OCI-M1 (cell line): ENCODE data around the gene KCNIP1.
"Not testable (repeated sequence)": the region's sequence is repeated elsewhere in the genome, so short reads cannot be mapped to it uniquely, and the experiment has no call there.

Source experiments
- DNase-seq: peaks from one replicate; lab custom pipeline; 2025; lab: John Stamatoyannopoulos, UW

Gene KCNIP1

DNA sequence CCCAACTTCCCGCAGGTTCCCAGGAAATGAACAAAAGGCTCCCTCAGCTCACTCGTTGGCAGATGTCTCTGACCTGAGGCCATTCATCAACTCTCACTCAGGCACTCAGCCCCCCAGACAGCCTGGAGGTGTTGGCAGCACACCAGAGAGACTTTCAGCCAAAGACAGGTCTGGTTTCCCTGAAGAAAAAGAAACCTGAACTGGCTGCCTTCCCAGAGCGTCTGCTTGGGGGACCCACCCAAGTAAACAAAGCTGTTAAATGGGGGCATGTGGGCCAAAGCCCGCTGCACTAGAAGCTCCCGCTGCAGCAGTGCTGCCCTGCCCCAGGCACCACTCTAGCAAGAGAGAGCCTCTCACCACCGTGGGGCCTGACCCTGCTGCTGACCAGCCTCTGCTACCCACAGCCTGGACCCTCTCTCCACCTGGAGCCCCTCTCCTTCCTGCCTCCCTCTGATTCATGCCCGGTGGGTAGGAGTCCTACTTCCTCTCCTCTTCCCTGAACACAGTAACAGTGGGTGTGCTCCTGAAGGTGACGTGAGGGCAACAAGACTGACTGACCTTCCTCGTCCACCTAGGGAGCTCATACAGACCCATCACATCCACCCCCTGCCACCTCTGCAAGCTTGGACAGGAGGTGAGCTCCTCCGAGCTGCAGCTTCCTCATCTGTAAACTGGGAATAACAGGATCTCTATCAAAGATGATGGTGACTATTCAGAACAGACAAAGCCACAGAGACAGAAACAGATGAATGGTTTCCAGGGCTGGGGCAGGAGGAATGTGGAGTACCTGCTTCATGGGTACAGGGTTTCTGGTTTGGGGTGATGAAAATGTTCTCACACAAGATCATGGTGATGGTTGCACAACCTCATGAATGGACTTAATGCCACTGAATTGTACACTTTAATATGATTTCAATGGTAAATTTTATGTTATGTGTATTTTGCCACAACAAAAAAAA is 248.7 kb downstream of the KCNIP1 start:
- DNase-seq: no peak

DNA sequence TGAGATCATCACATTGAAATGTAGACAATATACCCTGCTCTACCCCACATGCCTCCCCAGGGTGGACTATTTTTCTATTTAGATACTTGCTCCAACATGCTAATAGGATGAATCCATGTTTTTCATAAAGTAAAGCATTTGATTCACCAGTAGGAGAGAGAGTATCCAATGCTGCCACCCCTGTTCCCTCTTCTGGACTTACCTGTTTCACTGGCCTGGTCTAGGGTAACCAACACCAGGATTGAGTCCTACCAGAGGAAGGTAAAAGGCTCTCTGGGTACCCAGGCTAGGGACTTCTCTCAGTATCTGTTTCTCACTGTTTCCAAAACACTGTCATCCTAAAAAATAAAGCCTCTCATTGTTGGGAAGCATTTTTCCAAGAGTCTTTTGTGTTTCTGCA is 249.5 kb downstream of the KCNIP1 start:
- no peak for DNase-seq

DNA sequence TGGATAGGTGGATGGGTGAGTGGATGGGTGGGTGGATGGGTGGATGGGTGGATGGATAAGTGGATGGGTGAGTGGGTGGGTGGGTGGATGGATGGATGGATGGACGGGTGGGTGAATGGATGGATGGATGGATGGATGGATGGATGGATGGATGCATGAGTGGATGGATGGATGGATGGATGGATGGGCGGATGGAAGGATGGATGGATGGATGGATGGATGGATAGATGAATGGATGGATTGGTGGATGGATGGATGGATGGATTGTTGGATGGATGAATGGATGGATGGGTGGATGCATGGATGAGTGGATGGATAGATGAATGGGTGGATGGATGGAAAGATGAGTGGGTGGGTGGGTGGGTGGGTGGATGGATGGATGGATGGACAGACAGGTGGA is 250.7 kb downstream of the KCNIP1 start:
- not testable (repeated sequence) for DNase-seq

DNA sequence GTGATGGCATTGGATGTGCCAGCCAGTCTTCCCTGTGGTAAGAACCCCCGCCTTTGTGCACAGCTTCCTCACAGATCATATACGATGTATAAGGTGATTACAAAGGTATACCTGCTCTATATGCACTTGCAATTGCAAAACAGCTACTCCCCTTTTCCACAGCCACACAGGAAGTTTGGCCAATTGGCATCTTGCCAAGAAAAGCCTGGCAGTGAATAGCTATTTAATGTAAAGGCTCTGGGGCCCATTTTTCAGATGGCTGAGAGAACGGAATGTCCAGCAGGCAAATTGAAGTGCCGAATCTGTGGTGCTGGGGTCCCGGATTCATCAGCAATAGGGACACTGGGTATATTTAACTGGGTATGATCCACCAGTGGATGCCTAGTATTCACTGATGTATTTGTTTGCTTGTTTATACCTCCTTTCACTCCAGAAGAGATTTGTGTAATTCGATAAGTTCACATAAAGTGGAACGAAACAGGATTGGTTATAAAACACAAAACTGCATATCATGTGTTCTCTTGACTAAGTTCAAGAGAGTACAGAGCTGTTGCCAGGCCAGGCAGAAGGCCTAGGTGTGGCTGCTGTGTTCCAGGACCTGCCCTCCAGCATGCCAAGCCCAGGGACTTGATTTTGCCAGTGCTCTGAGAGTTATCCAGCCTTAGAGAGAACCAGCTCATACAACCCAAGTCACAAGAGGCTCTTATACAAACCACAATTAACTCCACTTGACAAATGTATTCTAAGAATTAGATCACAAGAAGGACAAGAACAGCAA is 252.0 kb downstream of the KCNIP1 start:
- DNase-seq: no peak

DNA sequence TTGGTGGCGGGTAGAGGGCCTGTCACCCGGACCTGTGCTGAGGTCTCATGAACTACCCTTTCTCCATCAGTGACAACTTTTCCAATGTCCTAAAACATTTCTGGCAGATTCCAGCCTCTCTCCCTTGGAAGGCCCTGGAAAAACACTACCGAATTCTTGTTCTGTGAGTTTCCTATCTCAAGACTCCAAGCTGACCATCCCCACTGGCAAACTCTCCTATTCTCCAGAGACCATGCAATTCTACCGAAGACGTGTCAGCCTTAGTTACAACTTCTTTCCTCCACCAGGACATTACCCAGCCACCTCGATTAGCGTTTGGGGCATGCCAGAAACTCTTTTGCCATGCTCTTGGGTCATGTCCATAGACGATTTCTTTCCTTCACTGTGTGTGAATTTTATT is 252.9 kb downstream of the KCNIP1 start:
- DNase-seq: no peak

DNA sequence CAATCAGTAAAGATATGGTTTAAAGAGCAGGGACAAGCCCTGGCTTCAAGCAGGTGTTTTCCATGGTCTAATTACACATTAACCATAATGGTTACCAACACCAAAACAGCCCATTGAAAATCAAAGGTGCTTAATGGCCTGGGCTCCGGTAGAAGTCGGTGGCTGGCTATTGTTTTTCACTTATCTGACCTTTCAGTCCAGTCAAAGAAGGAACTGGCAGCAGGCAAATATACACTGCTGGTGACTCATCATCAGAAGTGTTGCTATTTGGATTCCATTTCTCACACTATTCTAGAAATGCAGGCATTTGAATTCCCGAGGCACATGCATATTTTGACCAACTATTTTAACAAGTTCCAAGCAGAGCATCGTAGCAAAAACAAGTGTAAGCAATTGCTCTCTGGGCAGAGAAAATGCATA is 253.4 kb downstream of the KCNIP1 start:
- DNase-seq: peak; percentile 12

DNA sequence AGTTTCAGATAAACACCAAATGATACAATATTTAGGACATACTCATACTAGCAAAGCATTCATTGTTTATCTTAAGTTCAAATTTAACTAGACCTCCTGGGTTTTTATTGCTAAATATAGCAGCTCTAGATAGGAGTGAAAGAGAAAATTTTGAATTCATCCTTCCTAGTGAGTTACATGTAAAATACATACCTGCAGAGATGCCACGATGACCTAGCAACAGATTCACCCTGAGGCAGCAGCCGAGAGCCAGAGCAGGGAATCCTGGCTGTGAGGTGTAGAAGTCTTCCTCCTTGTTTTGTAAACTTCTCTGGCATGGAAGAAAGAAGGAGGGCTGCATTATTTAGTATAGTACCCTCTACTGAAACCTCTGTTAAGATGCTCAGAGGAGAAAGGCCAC is 253.8 kb downstream of the KCNIP1 start:
- no peak for DNase-seq

DNA sequence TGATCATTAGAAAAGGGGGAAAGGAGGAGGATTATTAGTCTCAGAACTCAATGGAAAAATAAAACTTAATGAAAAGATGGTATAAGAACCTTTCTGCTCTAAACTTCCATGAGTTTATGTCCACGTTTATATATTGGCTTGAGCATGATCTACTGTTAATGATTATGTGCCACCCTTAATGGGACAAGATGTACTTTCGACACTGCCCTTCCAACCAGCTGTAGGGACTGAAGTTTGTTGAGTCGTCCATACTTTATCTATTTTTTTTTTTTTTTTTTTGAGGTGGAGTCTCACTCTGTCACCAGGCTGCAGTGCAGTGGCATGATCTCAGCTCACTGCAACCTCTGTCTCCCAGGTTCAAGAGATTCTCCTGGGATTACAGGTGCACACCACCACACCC is 254.7 kb downstream of the KCNIP1 start:
- no peak for DNase-seq

DNA sequence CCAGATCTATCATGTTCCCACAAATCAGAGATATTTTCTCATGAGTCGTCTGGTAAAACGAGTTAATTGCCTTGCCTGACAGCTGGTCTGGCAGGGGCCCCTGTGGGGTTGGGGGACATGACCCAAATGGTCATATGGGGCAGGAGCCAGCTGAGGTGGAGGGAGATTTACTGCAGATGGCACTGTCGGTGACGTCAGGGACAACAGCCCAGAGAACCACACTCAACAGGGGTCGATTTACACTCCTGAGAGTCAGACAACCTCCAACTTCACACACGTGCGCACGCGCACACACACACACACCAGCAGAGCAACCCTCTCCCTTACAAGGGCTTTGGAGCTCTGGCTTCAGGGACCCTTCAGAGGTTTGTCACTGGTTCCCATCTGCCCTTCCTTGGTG is 256.3 kb downstream of the KCNIP1 start:
- no peak for DNase-seq

DNA sequence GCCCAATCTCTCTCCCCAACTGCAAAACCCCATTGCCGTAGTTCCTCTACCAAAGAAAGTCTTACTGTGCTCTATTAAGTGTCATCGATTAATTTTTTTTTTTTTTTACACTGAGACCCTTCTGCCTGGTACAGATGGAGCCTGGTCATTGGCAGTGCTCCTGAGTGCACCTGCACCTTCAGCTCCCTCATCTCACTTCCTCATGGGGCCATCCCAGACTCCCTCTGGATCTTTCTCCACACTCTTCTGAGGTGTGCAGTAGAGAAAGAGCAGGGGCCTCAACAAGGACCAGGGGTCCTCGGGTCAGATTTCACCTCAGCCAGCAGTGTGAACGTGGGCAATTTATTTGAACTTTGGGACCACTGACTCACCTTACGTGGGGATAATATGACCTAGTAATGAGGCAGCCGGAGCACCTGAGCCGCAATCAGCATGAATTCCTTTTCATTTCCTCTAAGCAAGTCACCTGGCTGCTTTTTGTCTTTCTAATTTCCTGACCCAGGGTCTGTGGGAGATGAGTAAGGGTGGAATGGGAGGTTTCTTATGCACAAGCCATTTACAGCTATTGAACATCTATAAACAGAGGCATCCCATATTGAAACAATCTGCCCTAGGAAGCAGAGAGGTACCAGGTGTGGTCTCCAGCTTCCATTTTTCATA is 257.4 kb downstream of the KCNIP1 start:
- DNase-seq: no peak

DNA sequence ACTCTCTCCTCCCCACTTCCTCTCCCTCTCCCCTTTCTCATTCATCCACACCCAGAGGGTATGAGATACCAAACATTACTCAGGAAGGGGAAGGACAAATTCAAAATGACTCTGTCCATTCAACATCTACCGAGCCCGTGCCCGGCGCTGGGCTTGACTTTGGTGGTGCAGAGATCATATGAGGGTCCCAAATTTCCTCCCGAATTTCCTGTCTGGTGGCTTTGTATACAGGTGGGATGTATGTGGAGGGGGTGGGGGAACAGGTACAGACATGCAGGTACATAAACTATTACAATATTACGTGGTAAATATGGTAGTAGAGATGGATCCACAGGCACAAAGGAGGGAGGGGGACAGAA is 257.9 kb downstream of the KCNIP1 start:
- DNase-seq: no peak

DNA sequence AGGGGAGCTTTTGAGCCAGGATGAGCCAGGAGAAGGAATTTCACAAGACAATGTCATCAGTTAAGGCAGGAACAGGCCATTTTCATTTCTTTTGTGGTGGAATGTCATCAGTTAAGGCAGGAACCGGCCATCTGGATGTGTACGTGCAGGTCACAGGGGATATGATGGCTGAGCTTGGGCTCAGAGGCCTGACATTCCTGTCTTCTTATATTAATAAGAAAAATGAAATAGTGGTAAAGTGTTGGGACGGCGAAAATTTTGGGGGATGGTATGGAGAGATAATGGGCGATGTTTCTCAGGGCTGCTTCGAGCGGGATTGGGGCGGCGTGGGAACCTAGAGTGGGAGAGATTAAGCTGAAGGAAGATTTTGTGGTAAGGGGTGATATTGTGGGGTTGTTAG is 258.5 kb downstream of the KCNIP1 start:
- DNase-seq: not testable (repeated sequence)

DNA sequence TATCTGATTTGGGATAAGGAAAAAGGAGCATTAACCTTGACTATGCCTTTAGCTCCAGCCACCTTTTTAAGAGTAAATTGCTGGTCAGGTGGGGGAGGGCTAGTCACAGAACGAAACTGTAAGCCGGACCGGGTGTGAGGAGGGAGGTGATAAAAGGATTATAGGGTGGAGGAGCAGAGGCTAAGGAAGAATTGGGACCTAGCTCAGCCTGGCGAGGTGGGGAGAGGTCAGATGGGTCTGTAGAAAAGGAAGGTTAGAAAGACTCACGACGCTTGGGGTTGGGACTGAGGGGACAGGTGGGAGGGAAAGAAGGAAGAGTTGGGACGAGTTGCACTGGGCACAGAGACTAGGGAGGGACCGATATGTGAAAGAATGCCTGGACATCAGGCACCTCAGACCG is 262.0 kb downstream of the KCNIP1 start:
- not testable (repeated sequence) for DNase-seq

DNA sequence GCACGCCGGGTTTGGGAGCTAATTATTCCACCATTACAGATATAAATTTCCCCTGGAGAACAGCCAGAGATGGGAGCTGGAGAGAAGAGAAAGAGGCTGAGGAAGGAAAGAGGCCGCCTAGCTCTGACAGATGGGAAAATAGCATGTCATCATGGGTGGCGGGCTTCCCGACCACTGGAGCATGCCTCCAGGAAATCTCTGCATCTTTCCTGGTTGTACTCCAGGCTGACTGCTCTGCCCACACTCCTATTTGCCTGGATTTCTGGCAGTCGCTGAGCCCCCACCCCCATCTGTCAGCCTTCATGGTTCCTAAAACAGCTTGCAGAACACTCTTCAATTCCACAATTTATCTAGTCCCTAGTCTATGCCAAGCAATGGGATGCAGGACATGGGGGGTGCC is 265.4 kb downstream of the KCNIP1 start:
- no peak for DNase-seq

DNA sequence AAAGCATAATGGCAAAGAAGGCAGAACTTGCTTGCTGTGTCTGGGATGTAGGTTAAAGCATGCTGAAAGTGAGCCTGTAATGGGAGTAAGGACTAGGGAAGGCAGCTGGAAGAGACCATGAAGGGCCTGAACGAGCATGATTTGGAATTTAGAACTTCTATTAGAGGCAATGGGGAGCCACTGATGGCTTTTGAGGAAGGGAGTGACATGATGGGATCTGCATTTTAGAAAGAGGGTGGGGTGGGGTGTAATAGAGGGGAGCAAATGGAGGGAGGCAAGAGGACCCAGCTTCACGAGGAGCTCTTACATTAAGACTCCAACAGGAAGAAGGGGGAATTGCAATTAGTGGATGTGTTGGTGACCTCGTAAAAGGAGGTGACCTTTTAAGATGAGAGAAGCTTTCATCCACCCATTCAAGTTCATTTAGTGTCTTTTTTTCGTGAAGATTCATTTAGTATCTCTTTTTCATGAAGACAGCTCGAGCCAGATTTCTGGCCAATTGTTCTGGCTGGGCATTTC is 266.1 kb downstream of the KCNIP1 start:
- no peak for DNase-seq

DNA sequence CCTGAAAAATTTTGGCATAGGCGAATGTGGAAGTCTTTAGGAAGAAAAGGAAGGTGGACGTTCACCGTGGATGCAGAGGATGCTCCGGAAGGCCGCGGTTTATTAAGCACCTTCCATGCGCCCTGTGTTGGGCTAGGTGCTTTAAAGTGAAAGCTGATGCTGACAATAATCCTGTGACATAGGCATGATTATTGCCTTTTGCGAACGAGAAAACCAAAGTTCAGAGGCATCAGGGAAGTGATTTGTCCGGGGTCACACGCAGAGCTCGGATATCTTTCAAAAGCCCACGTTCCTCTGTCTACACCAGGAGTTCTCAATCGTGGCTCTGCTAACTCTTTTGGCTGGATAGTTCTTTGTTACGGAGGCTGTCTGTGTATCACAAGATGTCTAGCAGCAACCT is 267.7 kb downstream of the KCNIP1 start:
- DNase-seq: no peak

DNA sequence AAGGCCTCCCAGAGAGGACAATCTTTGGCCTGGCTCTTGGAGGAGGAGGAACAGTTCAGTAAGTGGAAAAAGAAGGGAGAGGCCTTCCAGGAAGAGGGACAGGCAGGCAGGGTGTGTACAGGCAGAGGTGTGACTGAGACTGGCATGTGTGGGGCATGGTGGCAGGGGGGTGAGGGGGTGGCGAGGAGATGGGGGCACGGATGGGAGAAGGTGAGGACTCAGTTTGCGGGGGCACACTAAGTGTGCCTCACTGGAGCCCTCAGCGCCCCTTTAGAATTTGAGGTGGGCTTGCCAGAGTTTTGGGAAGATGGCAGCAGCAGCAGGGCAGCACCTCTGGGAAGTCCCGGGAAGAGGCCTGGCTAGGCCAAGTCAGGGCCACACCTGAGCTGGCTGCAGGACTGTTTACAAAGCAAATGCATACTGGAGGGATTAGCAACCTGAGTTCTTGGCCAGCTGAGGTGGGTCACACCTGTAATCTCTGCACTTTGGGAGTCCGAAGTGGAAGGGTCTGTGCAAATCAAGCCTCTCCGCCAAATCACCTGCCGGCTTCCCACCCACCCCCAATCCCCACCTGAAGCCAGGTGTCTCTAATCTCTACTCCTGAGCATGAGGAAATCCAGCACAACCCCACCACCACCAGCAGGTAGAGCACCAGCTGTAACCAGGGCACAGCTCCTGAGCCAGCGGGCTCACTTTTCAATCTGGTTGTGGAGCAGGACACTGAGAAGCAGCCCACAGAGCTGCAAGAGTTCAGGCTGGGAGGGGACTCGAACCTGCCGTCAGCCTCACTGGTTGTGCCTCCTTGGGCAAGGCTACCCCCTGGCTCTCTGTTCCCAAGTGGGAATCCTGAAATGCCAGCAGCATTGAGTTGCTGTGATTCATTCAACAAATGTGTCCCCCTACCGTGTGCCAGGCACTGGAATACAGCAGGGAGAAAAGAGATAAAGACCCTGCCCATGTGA is 269.5 kb downstream of the KCNIP1 start:
- no peak for DNase-seq

DNA sequence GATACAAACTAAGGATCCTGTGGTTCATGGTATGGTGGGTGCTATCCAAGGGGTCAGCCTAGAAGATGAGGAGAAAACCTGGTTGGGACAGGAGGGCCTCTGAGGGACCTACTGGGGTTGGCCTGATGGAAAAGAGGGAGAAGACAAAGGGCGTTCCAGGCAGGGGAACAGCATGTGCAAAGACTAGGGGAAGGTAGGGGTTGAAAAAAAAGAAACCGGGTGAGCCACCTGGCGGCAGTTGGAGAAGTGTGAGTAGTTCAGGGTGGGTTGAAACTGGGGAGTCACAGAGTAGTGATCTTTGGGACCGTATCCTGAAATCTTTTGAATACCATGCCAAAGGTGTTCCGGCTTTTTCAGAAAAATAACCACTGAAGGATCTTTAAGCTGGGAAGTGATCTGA is 271.0 kb downstream of the KCNIP1 start:
- no peak for DNase-seq

DNA sequence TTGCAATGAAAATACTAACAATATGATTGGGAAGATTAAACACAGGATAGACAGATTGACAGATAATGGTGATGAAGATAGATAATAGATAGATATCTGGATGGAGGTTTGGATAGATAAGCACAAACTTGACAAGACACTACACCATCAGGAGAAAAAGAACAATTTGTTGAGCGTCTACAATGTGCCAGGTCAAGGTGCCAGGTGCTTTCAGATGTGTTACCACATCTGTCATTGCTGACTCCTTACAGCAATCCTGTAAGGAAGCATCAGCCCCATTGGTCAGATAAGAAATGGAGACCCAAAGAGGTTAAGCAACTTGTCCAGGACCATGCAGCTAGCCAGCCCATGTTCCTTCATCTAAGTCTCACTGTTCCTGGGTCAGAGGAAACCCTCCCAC is 278.1 kb downstream of the KCNIP1 start:
- no peak for DNase-seq

DNA sequence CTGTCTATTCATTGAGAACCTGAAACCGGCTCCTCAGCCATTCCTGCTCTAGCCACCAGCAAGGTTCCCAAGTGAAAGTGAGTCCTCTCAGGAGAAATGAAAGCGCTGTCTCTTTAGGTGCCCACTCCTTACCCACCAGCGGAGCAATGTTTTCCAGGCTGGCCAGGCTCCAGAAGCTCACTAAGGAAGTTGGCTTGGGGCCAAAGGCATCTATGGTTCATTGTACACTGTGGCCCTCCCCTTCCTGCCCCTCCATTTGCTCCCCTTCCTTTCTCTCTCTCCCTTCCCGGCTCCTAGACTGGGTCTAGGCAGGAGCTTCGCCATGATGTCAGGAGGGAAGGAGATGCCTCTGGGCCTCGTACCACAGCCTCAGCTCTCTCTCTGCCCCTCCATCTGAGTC is 278.6 kb downstream of the KCNIP1 start:
- DNase-seq: no peak

DNA sequence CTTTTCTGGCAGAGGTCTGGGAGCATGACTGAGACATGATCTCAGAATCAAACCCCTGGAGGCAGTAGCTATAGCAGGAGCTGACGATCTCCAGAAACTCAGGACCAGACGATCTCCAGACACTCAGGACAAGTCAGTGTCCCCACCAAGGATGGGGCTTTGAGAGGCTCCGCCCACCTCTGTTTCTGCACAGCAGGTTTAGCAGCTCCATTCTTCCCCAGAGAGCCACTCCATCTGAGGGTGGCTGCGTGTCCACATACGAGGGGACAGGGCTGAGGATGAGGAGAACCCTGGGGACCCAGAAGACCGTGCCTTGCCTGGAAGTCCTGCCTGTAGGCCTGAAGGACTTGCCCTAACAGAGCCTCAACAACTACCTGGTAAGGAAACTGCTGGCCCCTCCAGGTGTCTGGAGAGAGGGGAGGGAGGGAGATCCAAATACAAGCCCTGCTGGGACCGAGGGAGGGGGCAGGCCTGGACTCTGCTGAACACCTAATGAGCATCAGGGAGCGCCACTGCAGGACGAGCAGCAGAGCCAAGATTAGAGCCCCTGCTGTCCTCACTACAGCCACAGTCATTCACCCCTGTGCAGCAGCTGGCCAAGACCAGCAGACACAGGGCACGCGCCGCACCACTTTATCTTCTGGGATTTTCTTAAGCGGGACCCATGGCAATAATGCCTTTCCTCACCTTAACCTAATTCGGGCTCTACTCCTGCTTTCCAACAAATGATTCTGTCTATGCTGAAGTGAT is 279.9 kb downstream of the KCNIP1 start, which contains the start of gene GABRP:
Gene GABRP (plus strand): TSS at position 228 of the 750 bp plus-strand sequence. CDS start 4,891 bp downstream, outside the sequence.
- no peak for DNase-seq
